ENCODE measurements around the gene STT3B.
A peak's percentile ranks its signal among the peaks of the same experiment; 100 is the strongest.

The STT3B gene

DNA sequence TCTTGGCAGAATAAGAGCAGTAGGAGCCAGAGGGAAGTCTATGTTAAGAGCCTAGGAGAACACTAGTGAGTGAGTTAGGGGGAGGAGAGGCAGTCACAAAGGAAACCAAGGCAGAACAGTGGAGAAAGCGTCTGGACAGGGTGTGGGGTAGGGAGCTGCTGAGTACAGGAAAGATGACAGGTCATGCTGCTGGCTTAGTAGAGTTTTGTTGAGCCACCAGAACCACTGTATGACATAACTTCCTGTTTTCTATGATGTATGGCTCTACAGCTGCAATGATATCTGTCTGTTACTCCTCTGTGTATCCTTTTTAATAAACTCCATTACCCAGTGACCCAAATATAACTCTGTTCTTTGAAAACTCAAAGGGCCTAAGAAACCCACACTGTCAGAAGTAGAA lies 10.6 kb upstream of the STT3B start:
- H3K9me3 ChIP-seq (ENCODE audit: severe bottlenecking), result no peaks in the 10 kb centered on the region
- H3K27me3 ChIP-seq (ENCODE audit: insufficient read depth, low read depth, severe bottlenecking), result no peaks in the 10 kb centered on the region
- TF ChIP-seq, protein P1, sequence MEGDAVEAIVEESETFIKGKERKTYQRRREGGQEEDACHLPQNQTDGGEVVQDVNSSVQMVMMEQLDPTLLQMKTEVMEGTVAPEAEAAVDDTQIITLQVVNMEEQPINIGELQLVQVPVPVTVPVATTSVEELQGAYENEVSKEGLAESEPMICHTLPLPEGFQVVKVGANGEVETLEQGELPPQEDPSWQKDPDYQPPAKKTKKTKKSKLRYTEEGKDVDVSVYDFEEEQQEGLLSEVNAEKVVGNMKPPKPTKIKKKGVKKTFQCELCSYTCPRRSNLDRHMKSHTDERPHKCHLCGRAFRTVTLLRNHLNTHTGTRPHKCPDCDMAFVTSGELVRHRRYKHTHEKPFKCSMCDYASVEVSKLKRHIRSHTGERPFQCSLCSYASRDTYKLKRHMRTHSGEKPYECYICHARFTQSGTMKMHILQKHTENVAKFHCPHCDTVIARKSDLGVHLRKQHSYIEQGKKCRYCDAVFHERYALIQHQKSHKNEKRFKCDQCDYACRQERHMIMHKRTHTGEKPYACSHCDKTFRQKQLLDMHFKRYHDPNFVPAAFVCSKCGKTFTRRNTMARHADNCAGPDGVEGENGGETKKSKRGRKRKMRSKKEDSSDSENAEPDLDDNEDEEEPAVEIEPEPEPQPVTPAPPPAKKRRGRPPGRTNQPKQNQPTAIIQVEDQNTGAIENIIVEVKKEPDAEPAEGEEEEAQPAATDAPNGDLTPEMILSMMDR (IDR thresholded peaks at IDR 0.05; ENCODE audit: low read depth, low read length), result no peak
- H3K4me3 ChIP-seq (ENCODE audit: low read depth, low read length), result no peak overlapping the region
- no peak for DNase-seq
- no peak overlapping the region for H3K27ac ChIP-seq
- no peaks in the 10 kb centered on the region for H3K36me3 ChIP-seq

DNA sequence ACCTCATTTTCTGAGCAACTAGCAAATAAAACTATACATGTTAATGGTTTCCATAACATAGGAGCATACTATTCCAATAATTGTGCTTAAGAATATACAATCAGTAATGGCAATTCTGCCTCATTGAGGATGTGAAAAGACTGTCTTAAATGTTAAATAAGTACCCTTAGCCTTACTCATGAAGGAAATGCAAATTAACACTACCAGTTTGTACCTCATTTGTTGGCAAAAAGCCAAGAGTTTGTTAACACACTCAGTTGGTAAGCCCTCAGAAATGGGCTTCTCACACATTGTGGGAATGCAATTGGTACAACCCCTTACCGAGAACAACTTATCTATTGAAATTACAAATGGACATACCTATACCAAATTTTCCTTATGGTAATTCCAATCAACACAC lies 9.2 kb upstream of the STT3B start:
- H3K27me3 ChIP-seq (ENCODE audit: insufficient read depth, low read depth, severe bottlenecking), result no peaks in the 10 kb centered on the region
- H3K36me3 ChIP-seq, result no peaks in the 10 kb centered on the region
- TF ChIP-seq, protein P1 (IDR thresholded peaks at IDR 0.05; ENCODE audit: low read depth, low read length), result no peak
- no peak overlapping the region for H3K27ac ChIP-seq
- H3K9me3 ChIP-seq (ENCODE audit: severe bottlenecking), result no peaks in the 10 kb centered on the region
- DNase-seq, result no peak
- no peak overlapping the region for H3K4me3 ChIP-seq (ENCODE audit: low read depth, low read length)

DNA sequence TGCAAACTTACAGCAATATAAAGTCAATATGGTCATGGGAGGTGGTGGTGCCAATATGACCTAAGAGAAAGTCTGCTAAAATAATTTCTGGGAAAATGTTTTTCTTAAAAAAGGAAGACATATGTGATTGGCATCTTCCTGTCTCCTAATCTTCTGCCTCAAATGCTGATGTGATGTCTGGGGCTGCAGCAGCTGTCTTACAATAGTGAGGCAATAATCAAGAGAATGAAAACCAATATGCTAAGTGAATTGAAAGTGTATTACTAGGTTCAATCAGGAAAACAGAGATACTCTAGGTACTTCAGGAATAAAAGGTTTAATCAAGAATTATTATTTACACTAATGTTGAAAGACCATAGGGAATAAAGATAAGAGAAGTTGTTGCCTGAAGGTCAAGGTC lies 7.2 kb upstream of the STT3B start:
- no peaks in the 10 kb centered on the region for H3K9me3 ChIP-seq (ENCODE audit: severe bottlenecking)
- no peaks in the 10 kb centered on the region for H3K36me3 ChIP-seq
- DNase-seq, result no peak
- TF ChIP-seq, protein P1 (IDR thresholded peaks at IDR 0.05; ENCODE audit: low read depth, low read length), result no peak
- H3K27ac ChIP-seq, result no peak overlapping the region
- H3K27me3 ChIP-seq (ENCODE audit: insufficient read depth, low read depth, severe bottlenecking), result no peaks in the 10 kb centered on the region
- H3K4me3 ChIP-seq (ENCODE audit: low read depth, low read length), result no peak overlapping the region

DNA sequence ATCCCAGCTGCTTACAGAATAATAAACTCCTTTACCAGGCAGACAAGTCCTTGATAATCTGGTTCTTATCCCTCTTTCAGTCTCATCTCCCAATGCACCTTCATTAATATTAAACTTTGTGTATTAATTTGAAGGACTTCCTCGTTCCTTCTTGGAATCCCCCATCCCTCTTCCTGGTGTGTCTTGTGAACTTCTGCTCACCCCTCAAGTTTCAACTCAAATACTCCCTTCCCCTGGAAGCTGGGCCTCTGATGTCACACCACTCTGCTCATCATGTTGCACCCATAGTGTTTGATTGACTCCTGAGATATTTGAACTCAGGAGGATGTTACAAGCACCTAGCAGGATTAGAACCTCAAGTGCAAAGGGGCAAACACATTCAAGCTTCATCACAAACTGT lies 3.3 kb upstream of the STT3B start:
- no peak overlapping the region for H3K4me3 ChIP-seq (ENCODE audit: low read depth, low read length)
- DNase-seq, result no peak
- H3K27ac ChIP-seq, result no peak overlapping the region
- H3K27me3 ChIP-seq (ENCODE audit: insufficient read depth, low read depth, severe bottlenecking), result no peaks in the 10 kb centered on the region
- TF ChIP-seq, protein P1 (IDR thresholded peaks at IDR 0.05; ENCODE audit: low read depth, low read length), result no peak
- peaks cover 16% of the 10 kb centered on the region for H3K36me3 ChIP-seq
- H3K9me3 ChIP-seq (ENCODE audit: severe bottlenecking), result no peaks in the 10 kb centered on the region

DNA sequence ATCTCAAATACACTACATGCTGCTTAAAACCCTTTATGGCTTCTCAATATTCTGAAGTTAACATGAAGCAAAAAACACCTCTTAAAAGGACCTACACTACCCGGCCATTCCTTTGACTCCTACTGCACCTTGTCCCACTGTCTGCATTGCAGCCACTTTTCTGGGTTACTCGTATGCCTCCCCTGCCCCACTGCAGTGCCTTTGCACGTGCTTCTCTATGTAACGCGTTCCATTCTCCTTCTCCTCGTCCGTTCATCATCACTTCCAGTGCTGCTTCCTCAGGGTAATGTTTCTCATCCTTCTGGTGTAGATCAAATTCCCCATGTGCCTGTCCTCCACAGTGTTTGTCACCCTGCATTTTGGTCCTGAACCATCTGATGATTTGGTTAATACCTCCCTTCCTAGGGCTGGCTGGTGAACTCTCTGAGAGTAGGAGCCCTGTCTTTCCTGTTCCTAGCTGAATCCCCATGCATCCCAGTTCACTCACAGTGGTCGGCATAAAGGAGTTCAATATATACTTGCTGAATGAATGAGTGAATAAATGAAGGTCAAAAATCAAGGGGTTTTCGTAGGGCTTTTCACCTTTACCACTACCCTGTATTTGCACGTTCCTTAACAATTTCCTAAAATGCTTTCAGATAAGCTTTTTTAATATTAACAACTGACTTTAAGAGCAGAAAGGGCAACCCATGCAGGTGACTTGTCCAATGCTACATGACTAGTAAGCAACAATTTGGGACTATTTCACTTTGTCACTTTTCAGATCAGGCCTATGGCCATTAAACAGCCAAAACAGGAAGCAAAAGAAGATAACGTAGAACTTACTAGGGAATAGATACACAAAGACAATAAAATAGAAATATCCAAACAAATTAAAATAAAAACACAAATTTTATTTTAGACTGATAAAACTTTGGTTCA lies 2.4 kb upstream of the STT3B start:
- DNase-seq, result no peak
- peak overlapping the region; percentile 98; the same call in 1 of the 2 replicates for H3K4me3 ChIP-seq (ENCODE audit: low read depth, low read length)
- H3K27ac ChIP-seq, result 0 out of 2 replicates have a peak overlapping the region, but pooled peaks have one; percentile 100

More for the DNA sequence above, 2.4 kb upstream of the STT3B start:
- TF ChIP-seq, protein P1 (IDR thresholded peaks at IDR 0.05; ENCODE audit: low read depth, low read length), result no peak
- Histone ChIP-seq H3K27me3 (ENCODE audit: insufficient read depth, low read depth, severe bottlenecking) (no peaks in the 10 kb centered on the region), H3K9me3 (ENCODE audit: severe bottlenecking) (no peaks in the 10 kb centered on the region), H3K36me3 (peaks cover 16% of the 10 kb centered on the region)
